Liver (tissue), 9 donors: ENCODE data around the gene AATF. TPM values are rescaled to one million over a fixed set of nuclear protein-coding genes. Genes with fewer than 3 reads are reported as not detected.

Source experiments
- DNase-seq: peaks from one replicate; pipeline ENCODE4 v3.0.0-alpha.2; 2017; ENCODE audit warnings: low spot score
- H3K27ac ChIP-seq, 2 donors: one replicate each; pipeline ENCODE4 v1.7.0; 2013; ENCODE audit warnings: inconsistent platforms in 2 of 2, low read length in 2 of 2, control low read depth in 1 of 2, low read depth in 1 of 2, mild to moderate bottlenecking in 1 of 2
- H3K27me3 ChIP-seq, 4 donors: one replicate each; pipeline versions ENCODE4 v1.6.1 to v1.7.0; 2013; ENCODE audit warnings: low read length in 3 of 4, inconsistent platforms in 1 of 4, mild to moderate bottlenecking in 1 of 4, moderate library complexity in 1 of 4; ENCODE audit not compliant: control insufficient read depth in 4 of 4, insufficient read depth in 4 of 4
- H3K36me3 ChIP-seq, 4 donors: one replicate each; pipeline versions ENCODE4 v1.6.1 to v1.7.0; 2013; ENCODE audit warnings: low read length in 3 of 4, mild to moderate bottlenecking in 3 of 4, low read depth in 1 of 4, moderate library complexity in 1 of 4; ENCODE audit not compliant: control insufficient read depth in 4 of 4, insufficient read depth in 3 of 4
- H3K4me1 ChIP-seq, 4 donors: one replicate each; pipeline versions ENCODE4 v1.6.1 to v1.7.0; 2013; ENCODE audit warnings: low read length in 3 of 4, mild to moderate bottlenecking in 3 of 4, moderate library complexity in 1 of 4; ENCODE audit not compliant: control insufficient read depth in 4 of 4, insufficient read depth in 4 of 4
- H3K4me3 ChIP-seq, 3 donors: one replicate each; pipeline versions ENCODE4 v1.6.1 to v1.7.0; 2013; ENCODE audit warnings: low read length in 3 of 3, control low read depth in 1 of 3, low read depth in 1 of 3, mild to moderate bottlenecking in 1 of 3
- H3K9ac ChIP-seq, 2 donors: one replicate each; pipeline ENCODE4 v1.7.0; 2013; ENCODE audit warnings: low read length in 2 of 2, mild to moderate bottlenecking in 2 of 2, moderate library complexity in 2 of 2, control low read depth in 1 of 2, low read depth in 1 of 2
- H3K9me3 ChIP-seq, 4 donors: one replicate each; pipeline versions ENCODE4 v1.6.1 to v1.7.0; 2013; ENCODE audit warnings: low read length in 3 of 4; ENCODE audit not compliant: control insufficient read depth in 4 of 4
- CTCF ChIP-seq: fragments of 150-350 bp; IDR thresholded peaks from 2 replicates; pipeline ENCODE4 v1.5.1; 2017; ENCODE audit warnings: improper control_type of control experiment, low read depth, low read length; ENCODE audit not compliant: missing input control
- EGR1 ChIP-seq, 2 donors: IDR thresholded peaks; 2 replicates each; pipeline ENCODE4 v1.6.1; 2016 to 2018; ENCODE audit warnings: antibody characterized with exemption in 2 of 2, low read depth in 2 of 2
- FOXA1 ChIP-seq: IDR thresholded peaks from 2 replicates; pipeline ENCODE4 v1.6.1; 2016; ENCODE audit warnings: antibody characterized with exemption
- FOXA2 ChIP-seq: IDR thresholded peaks from 2 replicates; pipeline ENCODE4 v1.6.1; 2016; ENCODE audit warnings: antibody characterized with exemption
- GABPA ChIP-seq, 2 donors: IDR thresholded peaks in 1 of 2; conservative IDR thresholded peaks in 1 of 2; 2 replicates each; pipeline ENCODE4 v1.6.1; 2016; ENCODE audit warnings: antibody characterized with exemption in 2 of 2, mild to moderate bottlenecking in 1 of 2, moderate library complexity in 1 of 2
- HNF4A ChIP-seq, 2 donors: conservative IDR thresholded peaks; 2 replicates each; pipeline ENCODE4 v1.6.1; 2016; ENCODE audit warnings: antibody characterized with exemption in 2 of 2, mild to moderate bottlenecking in 2 of 2
- HNF4G ChIP-seq: IDR thresholded peaks from 2 replicates; pipeline ENCODE4 v1.6.1; 2016; ENCODE audit warnings: antibody characterized with exemption
- JUND ChIP-seq, 2 donors: IDR thresholded peaks; 2 replicates each; pipeline ENCODE4 v1.6.1; 2016; ENCODE audit warnings: antibody characterized with exemption in 2 of 2
- MAX ChIP-seq: IDR thresholded peaks from 2 replicates; pipeline ENCODE4 v1.6.1; 2016; ENCODE audit warnings: antibody characterized with exemption
- RAD21 ChIP-seq, 2 donors: IDR thresholded peaks; 2 replicates each; pipeline ENCODE4 v1.6.1; 2016; ENCODE audit warnings: antibody characterized with exemption in 2 of 2, mild to moderate bottlenecking in 2 of 2
- RXRA ChIP-seq, 2 donors: IDR thresholded peaks; 2 replicates each; pipeline ENCODE4 v1.6.1; 2017 to 2018; ENCODE audit warnings: antibody characterized with exemption in 2 of 2, mild to moderate bottlenecking in 1 of 2
- SP1 ChIP-seq: IDR thresholded peaks from 2 replicates; pipeline ENCODE4 v1.6.1; 2018; ENCODE audit warnings: antibody characterized with exemption, mild to moderate bottlenecking
- TAF1 ChIP-seq: conservative IDR thresholded peaks from 2 replicates; pipeline ENCODE4 v1.6.1; 2016; ENCODE audit warnings: antibody characterized with exemption, mild to moderate bottlenecking
- YY1 ChIP-seq: IDR thresholded peaks from 2 replicates; pipeline ENCODE4 v1.6.1; 2016; ENCODE audit warnings: antibody characterized with exemption, mild to moderate bottlenecking
- ZBTB33 ChIP-seq: IDR thresholded peaks from 2 replicates; pipeline ENCODE4 v1.6.1; 2016; ENCODE audit warnings: antibody characterized with exemption
- WGBS: extraction: QIAGEN DNeasy Blood & Tissue Kit; methylation state at CpG from one replicate; pipeline ENCODE4 v1.1.7; 2013; 5-methylcytosine and 5-hydroxymethylcytosine counted together
- polyA plus RNA-seq, 2 donors: library from polyadenylated mRNA; stranded (reverse) in 1 of 2; unstranded in 1 of 2; fragments of 200-250 nt in 1 of 2; fragments of >200 nt in 1 of 2; fragmentation: Nextera tagmentation in 1 of 2; extraction: Ambion mirVana in 1 of 2; gene quantifications; one replicate each; pipeline versions ENCODE4 v1.2.1 to v1.2.3, GENCODE V29; 2013 to 2015
- total RNA-seq, 2 donors: library from RNA; depleted of rRNA; stranded (reverse); fragments of >200 nt; gene quantifications; one replicate each; pipeline ENCODE4 v1.2.3, GENCODE V29; 2014
- donor health status: healthy.
- donor health status: healthy.
- donor health status: healthy.
- donor health status: healthy.
- donor health status: healthy.

AATF gene
- total and polyA plus RNA-seq, 4 donors: 10.8 to 16.9 (median 13.4) TPM

GRCh38 chr17:37101306-37101705 is 152.6 kb downstream of the AATF start:
- Histone ChIP-seq H3K9ac (no peak overlapping the region), H3K27ac (no peak overlapping the region), H3K4me1 (no peaks in the 10 kb centered on the region), H3K36me3 (peaks cover 12 to 29% (median 20%) of the 10 kb centered on the region in 4 donors), H3K4me3 (no peak overlapping the region), H3K9me3 (no peaks in the 10 kb centered on the region), H3K27me3 (no peaks in the 10 kb centered on the region)
- no peak for DNase-seq
- 98% methylated on average over 2 of the region's 2 CpGs for WGBS
- TF ChIP-seq FOXA2 (no peak), EGR1 (IDR thresholded peaks at IDR 0.05; ENCODE audit: low read depth in 2 of 2) (no peak)

- no peak for DNase-seq
- Histone ChIP-seq H3K4me3 (no peak overlapping the region), H3K4me1 (peaks cover 0 to 16% (median 10%) of the 10 kb centered on the region in 4 donors), H3K27ac (no peak overlapping the region), H3K9me3 (no peaks in the 10 kb centered on the region), H3K9ac (no peak overlapping the region), H3K27me3 (no peaks in the 10 kb centered on the region), H3K36me3 (peaks cover 0 to 15% (median 7%) of the 10 kb centered on the region in 4 donors)
- 96% methylated on average over 4 of the region's 4 CpGs for WGBS
- TF ChIP-seq HNF4G: no peak
- no peak for TF ChIP-seq YY1
- no peak for TF ChIP-seq ZBTB33
- TF ChIP-seq TAF1: no peak
Observed at GRCh38 chr17:37103231-37103630, 154.5 kb downstream of the AATF start.

- no peak for DNase-seq
- Histone ChIP-seq H3K4me1 (peaks cover 0 to 17% (median 10%) of the 10 kb centered on the region in 4 donors), H3K36me3 (peaks cover 3 to 33% (median 15%) of the 10 kb centered on the region in 4 donors), H3K9me3 (no peaks in the 10 kb centered on the region), H3K27ac (no peak overlapping the region), H3K27me3 (no peaks in the 10 kb centered on the region), H3K9ac (no peak overlapping the region), H3K4me3 (no peak overlapping the region)
- no peak for TF ChIP-seq RAD21 (IDR thresholded peaks at IDR 0.05)
- TF ChIP-seq FOXA2: no peak
- no peak for TF ChIP-seq TAF1
- no peak for TF ChIP-seq CTCF
- TF ChIP-seq MAX: no peak
- TF ChIP-seq FOXA1: no peak
- TF ChIP-seq HNF4A (conservative IDR thresholded peaks at IDR 0.05): no peak
- no peak for TF ChIP-seq JUND (IDR thresholded peaks at IDR 0.05)
- no peak for TF ChIP-seq RXRA (IDR thresholded peaks at IDR 0.05)
- no peak for TF ChIP-seq YY1
- no peak for TF ChIP-seq ZBTB33
- no peak for TF ChIP-seq GABPA (IDR thresholded peaks at IDR 0.05 in 1 of 2, conservative IDR thresholded peaks at IDR 0.05 in 1 of 2)
- TF ChIP-seq SP1: no peak
- 99% methylated on average over 1 of the region's 1 CpG for WGBS
Observed at GRCh38 chr17:37106049-37106448, 157.3 kb downstream of the AATF start.
